LHCN-M2 (cell line): ENCODE measurements around the gene CROCC2. TPM values are rescaled to one million over a fixed set of nuclear protein-coding genes. Genes with fewer than 3 reads are reported as not detected.

Source experiments
- DNase-seq: peaks from one replicate; pipeline ENCODE4 v3.0.0-alpha.2; 2012; ENCODE audit warnings: low read depth
- total RNA-seq: library from RNA; depleted of rRNA; stranded (reverse); fragments of >200 nt; gene quantifications from 2 replicates; pipeline ENCODE4 v1.2.3, GENCODE V29; 2014

CROCC2 gene
- total RNA-seq, 1 experiment from 2014 or later, result under 0.01 TPM

- DNase-seq, result no peak
Observed at GRCh38 chr2:240955306-240956170, 49.4 kb downstream of the CROCC2 start.

DNA sequence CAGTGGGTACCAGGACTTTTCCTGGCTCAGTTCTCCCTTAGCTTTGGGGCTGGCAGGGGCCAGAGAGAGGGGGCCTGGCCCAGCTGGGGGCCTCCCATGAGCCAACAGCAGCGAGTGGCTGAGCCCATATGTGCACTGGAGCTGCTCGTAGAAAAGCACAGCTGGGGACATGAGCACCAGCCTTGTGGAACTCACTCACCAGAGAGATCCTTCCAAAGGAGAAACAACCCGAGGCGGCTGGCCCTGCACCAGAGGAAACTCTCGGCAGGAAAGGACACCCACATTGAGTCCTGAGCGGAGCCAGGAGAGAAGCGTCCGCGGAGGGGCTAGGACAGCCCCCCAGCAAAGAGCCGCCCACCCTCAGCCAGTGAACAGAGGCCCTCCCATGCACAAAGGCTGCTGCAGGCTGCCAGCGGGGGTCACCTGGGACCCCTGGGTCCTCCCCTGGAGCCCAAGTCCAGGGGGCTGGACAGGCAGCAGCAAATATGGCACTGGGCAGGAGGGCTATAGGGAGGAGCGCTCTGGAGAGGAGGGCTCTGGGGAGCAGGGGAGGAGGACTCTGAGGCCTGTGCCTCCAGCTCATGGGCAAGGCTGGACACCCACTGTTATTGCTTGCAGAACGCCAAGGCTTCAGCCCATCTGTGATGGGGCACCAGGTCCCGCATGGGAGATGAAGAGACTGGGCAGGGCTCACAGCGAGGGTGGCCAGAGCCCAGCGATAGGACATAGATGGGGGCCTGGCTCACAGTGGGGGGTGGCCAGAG lies 50.2 kb downstream of the CROCC2 start:
- DNase-seq, result no peak

DNA sequence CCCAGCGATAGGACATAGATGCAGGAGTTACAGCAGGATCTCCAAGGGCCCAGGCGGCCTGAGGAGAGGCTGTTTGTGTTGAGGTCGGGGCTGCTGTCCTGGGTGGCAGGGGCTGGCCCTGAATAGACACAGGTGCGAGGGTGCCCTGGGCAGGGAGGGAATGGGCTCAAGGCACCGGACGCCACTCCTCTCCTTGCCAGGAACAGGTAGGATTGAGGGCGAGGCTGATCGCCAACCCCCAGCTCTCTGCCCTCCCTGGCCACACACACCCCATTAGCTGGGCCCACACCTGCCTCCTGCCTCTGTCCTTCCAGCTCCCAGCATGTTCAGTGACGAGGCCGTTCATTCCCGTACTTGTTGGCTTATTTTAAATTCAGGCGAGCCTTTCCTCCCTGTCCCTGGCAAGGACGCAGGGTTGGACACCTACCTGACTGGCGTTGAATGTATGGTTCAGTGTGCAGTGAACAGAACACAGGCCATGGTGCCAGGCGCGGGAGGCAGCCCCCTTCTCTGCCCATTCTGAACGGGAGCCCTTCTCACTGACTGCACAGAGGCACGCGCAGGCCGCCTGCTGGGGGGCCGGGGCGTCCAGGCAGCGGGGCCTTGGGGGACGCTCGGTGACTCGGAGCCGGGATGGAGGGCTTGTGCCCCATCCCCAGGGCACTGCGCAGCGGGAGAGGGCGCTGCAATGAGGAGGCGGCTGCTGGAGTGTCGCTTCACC lies 51.0 kb downstream of the CROCC2 start:
- DNase-seq, result no peak

- DNase-seq, result no peak
Observed at GRCh38 chr2:240957656-240958365, 51.7 kb downstream of the CROCC2 start.

- DNase-seq, result no peak
Observed at GRCh38 chr2:240958366-240959213, 52.5 kb downstream of the CROCC2 start.

DNA sequence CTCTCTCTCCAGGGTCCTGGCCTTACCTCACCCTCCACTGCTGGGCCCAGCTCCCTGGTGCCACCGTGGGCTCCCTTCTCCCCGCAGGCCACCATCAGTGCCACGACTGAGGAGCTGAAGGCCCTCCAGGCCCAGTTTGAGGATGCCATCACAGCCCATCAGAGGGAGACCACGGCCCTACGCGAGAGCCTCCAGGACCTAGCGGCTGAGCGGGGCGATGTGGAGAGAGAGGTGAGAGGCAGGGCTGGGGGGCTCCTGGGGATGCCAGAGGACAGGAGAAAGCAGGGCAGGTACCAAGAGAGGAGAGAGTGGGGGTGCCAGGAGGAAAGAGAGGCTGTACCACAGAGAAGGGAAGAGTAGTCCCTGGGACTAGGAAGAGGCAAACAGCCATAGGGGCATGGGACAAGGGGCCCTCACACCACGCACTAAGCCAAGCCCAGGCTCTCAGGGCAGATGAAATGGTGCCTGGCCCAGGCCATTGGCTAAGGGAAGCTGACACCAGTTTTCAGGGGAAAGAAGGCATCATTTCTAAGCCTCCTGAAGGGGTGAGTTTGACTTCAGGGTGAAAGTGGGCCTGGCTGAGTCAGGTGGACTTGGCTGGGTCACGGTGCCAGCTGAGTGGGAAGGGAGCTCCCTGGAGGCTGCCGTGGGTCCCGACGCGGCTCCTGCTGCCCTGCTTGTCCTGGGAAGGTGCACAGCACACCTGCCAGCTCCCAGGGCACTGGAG lies 53.2 kb downstream of the CROCC2 start:
- DNase-seq, result no peak

- DNase-seq, result no peak
Observed at GRCh38 chr2:240959941-240960308, 53.8 kb downstream of the CROCC2 start.

- DNase-seq, result no peak
Observed at GRCh38 chr2:240960309-240960970, 54.3 kb downstream of the CROCC2 start.

DNA sequence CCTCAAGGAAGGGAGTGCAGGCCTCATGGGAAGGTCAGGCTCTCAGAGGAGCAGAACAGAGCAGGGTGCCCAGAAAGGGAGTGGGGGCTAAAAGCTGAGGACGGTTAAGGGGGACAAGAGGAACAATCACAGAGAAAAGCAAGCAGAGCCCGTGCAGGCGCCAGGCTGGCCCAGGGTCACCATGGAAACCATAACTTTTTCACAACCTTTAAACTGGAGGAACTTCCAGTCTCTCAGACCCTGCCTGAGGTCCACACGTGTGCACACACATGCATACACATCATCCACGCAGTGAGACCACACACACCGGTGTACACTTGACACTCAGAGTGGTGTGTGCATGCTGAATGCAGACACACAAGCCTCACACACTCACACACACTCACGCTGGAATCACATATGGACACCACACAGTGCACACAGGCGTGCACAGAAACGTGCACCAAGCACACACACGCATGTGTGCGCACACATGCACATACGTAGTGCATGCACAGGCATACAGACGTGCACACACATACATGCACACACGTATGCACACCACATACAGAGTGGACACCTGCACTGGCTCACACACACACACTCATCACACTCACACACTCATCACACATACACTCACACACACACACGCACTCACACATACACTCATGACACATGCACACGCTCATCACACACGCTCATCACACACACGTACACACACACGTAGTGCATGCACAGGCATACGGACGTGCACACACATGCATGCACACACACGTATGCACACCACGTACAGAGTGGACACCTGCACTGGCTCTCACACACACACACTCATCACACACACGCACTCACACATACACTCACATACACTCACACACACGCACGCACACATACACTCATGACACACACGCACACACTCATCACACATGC lies 55.1 kb downstream of the CROCC2 start:
- DNase-seq, result no peak

DNA sequence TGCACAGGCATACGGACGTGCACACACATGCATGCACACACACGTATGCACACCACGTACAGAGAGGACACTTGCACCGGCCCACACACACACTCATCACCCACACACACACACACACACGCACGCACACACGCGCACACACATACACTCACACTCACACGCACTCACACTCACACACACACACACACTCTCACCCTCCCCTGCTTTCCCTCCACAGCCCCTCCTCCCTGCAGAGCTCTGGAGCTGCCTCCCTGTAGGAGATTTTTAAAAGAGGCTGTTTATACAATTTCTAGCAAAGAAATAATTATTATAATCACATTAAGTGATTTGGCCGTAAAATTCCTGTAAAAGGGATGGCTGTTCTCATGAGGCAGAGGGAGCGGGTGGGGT lies 55.8 kb downstream of the CROCC2 start:
- no peak for DNase-seq

DNA sequence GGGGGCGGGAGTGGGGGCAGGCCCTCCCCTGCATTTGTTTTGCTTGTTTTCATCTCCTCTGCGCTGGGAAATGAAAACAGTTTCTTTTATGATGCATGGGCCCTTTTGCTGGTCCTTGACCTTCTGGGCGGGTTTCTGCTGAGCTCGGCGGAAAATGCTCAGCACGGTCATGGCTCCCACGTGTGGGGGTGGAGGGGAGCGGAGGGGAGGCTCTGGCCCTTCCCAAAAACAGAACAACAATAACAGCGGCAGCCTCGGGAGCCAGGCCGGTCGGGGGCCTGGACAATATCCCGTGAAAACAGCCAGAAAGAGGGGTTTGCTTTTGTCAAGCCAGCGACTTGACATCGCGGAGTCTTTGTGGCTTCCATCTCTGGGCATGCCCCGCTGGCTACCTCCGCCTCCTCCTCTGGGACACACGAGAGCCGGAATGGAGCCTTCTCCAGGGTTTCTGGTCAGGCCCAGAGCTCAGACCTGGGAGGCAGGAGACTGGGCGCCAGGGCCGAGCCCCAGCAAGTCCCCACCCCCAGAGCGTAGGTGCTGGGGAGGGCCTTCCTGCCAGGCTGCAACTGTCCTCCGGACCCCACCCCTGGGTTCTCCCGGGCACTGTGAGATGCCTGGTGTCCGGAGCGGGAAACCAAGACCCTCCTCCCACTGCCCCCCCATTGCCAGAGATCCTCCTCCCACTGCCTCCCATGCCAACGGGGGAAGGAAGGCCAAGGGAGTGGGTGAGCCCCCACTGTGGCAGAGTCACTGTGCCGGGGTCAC lies 56.3 kb downstream of the CROCC2 start:
- DNase-seq, result no peak

DNA sequence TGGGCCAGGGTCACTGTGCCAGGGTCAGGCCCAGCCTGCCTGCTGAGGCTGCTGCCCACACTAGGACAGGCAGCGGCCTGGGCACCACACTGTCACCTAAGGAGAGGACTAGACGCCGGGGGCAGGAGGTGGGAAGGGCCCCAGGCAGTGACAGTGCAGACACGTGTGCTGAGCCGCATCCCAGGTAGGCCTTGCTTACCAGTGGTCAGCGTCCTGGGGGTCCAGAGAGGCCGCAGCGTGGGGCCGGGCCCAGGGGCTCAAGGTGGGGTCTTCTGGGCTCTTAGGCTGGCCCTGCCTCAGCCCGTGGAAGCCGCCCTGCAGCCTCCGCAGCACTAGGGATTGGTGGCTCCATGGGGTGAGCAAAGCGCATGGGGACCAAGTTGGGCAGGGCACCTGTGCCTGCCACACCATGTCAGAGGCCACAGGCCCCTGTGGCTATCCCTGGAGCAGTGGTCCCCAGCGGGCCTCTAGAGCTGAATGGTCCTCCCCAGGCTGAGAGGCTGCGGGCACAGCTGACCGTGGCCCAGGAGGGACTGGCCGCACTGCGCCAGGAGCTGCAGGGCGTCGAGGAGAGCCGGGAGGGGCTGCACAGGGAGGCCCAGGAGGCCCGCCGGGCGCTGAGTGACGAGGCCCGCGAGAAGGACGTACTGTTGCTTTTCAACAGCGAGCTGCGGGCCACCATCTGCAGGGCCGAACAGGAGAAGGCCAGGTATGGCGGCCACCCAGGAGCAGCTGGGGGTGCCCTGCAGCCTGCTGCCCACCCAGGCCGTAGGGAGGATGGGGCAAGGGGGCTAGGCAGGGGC lies 57.1 kb downstream of the CROCC2 start:
- DNase-seq, result no peak

DNA sequence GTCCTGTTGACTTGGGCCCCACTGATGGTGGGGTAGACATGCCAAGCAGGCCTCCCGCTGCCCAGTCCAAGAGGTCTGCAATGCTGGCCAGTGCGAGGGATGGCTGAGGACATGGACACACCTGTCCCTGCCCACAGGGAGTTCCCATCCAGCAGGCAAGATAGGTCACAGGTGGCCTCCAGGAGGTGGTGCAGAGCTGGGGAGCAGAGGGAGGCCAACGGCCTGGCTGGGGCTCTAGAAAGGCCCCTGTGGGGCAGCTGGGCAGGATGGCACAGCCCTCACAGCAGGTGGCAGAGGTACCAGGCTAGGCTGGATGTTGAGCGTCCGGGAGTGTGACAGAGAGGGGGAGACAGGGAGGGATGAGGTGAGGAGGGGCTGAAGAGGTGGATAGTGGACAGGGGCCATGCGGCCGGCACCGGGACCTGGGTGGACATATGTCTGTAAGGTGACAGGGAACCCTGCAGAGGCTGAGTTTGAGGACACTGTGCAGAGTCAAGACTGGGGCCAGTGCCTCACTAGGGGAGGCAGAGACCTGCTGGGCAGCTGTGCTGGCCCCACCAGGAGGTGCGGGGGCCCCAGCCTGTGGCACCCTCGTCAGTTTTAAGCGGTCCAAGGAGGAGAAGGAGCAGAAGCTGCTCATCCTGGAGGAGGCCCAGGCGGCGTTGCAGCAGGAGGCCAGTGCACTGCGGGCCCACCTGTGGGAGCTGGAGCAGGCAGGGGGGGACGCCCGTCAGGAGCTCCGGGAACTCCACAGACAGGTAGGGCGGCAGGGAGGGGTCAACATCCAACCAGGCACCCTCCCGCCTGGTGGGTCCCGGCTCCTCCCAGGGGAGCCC lies 58.0 kb downstream of the CROCC2 start:
- DNase-seq, result no peak

- no peak for DNase-seq
Observed at GRCh38 chr2:240964704-240965295, 58.7 kb downstream of the CROCC2 start.

DNA sequence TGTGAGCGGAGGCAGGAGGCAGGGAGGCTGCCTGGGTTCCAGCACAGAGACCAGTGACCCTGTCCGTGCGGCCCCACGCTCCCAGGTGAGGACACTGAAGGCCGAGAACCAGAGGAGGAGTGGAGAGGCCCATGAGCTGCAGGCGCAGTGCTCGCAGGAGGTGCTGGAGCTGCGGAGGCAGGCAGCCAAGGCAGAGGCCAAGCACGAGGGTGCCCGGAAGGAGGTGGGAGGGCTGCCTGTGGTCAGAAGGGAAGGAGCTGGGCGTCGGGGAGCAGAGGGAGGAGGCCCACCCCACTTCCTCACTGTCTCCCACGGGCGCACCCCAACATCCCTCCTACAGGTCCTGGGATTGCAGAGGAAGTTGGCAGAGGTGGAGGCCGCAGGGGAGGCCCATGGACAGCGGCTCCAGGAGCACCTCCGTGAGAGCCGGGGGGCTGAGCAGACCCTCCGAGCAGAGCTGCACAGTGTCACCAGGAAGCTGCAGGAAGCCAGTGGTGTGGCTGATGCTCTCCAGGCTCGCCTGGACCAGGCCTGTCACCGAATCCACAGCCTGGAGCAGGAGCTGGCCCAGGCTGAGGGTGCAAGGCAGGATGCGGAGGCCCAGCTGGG lies 59.3 kb downstream of the CROCC2 start:
- no peak for DNase-seq
